Measurements from ENCODE around the gene ARID3C.

The ARID3C gene

DNA sequence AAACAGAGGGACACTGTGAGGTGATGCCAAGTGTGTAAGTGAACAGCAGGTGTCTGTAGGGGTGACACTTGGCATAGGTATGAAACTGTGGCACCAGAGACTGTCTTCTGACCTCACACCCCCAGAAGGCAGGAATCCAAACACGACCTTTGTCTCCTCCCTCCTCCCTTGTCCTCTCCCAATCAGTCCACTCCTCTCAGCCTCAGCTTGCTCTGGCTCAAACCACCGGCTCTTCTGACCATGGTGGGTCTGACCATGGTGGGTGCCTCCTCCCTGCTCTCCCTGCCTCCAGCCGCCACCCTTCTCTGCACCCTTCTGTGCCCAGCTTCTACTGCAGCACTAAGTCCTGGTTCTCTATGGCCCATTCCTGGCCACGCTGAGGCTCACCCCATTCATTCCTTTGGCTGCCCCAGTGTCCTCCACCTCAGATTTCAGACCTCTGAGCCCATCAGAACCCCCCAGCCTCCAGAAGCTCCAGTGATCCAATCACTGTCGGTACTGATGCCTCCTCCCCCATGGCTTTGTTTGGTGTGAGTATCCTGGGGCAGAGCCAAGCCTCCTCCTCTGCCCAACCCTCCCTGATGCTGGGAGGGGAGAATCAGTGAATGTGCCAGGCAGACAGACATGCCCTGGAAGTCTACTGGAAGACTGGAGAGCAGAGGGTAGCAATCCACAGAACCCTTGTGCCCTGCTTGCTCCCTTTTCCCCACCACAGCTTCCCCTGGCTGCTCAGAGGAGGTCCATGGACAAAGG lies 1.7 kb upstream of the ARID3C start:
- ATAC-seq = no peak
- no peak for TF ChIP-seq ZFP3 (CRISPR knock-in tag; IDR thresholded peaks at IDR 0.05)

DNA sequence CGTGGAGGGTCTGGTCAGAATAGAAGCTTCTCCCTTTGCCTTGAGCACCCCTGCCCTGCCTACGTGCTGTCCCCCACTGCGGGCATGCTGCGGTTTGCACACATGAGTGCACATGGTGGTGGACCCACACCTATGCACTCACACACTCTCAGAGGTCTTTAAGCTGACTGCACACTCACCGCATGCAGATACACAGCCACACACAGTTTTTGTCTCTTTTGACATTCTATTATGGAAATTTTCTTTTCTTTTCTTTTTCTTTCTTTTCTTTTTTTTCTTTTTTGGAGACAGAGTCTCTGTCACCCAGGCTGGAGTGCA lies 584 bp upstream of the ARID3C start:
- no peak; the same call in 2 of the 3 replicates for ATAC-seq
- TF ChIP-seq PPARA (CRISPR knock-in tag; IDR thresholded peaks at IDR 0.05; ENCODE audit: borderline replicate concordance) (no peak), CSDC2 (CRISPR knock-in tag; IDR thresholded peaks at IDR 0.05) (no peak), ESRRG (CRISPR knock-in tag; IDR thresholded peaks at IDR 0.05) (no peak), ZFP30 (CRISPR knock-in tag; IDR thresholded peaks at IDR 0.05) (no peak), SNAI2 (CRISPR knock-in tag; IDR thresholded peaks at IDR 0.05) (no peak), ZNF8 (CRISPR knock-in tag; IDR thresholded peaks at IDR 0.05) (no peak), TOX (CRISPR knock-in tag; IDR thresholded peaks at IDR 0.05; ENCODE audit: borderline replicate concordance) (no peak), ISL1 (CRISPR knock-in tag; IDR thresholded peaks at IDR 0.05) (no peak), BACH2 (CRISPR knock-in tag; IDR thresholded peaks at IDR 0.05; ENCODE audit: borderline replicate concordance) (no peak), ZNF565 (CRISPR knock-in tag; conservative IDR thresholded peaks at IDR 0.05; ENCODE audit: low read depth) (no peak), OSR1 (CRISPR knock-in tag; IDR thresholded peaks at IDR 0.05) (no peak), ZFP3 (CRISPR knock-in tag; IDR thresholded peaks at IDR 0.05) (no peak), ZNF70 (CRISPR knock-in tag; IDR thresholded peaks at IDR 0.05) (no peak), ZC3H10 (CRISPR knock-in tag; IDR thresholded peaks at IDR 0.05) (no peak)
- TF ChIP-seq, protein P1, sequence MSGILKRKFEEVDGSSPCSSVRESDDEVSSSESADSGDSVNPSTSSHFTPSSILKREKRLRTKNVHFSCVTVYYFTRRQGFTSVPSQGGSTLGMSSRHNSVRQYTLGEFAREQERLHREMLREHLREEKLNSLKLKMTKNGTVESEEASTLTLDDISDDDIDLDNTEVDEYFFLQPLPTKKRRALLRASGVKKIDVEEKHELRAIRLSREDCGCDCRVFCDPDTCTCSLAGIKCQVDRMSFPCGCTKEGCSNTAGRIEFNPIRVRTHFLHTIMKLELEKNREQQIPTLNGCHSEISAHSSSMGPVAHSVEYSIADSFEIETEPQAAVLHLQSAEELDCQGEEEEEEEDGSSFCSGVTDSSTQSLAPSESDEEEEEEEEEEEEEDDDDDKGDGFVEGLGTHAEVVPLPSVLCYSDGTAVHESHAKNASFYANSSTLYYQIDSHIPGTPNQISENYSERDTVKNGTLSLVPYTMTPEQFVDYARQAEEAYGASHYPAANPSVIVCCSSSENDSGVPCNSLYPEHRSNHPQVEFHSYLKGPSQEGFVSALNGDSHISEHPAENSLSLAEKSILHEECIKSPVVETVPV (CRISPR knock-in tag; IDR thresholded peaks at IDR 0.05) = no peak
- TF ChIP-seq, protein P2, sequence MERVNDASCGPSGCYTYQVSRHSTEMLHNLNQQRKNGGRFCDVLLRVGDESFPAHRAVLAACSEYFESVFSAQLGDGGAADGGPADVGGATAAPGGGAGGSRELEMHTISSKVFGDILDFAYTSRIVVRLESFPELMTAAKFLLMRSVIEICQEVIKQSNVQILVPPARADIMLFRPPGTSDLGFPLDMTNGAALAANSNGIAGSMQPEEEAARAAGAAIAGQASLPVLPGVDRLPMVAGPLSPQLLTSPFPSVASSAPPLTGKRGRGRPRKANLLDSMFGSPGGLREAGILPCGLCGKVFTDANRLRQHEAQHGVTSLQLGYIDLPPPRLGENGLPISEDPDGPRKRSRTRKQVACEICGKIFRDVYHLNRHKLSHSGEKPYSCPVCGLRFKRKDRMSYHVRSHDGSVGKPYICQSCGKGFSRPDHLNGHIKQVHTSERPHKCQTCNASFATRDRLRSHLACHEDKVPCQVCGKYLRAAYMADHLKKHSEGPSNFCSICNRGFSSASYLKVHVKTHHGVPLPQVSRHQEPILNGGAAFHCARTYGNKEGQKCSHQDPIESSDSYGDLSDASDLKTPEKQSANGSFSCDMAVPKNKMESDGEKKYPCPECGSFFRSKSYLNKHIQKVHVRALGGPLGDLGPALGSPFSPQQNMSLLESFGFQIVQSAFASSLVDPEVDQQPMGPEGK (CRISPR knock-in tag; IDR thresholded peaks at IDR 0.05; ENCODE audit: borderline replicate concordance) = no peak
- TF ChIP-seq, protein P3, sequence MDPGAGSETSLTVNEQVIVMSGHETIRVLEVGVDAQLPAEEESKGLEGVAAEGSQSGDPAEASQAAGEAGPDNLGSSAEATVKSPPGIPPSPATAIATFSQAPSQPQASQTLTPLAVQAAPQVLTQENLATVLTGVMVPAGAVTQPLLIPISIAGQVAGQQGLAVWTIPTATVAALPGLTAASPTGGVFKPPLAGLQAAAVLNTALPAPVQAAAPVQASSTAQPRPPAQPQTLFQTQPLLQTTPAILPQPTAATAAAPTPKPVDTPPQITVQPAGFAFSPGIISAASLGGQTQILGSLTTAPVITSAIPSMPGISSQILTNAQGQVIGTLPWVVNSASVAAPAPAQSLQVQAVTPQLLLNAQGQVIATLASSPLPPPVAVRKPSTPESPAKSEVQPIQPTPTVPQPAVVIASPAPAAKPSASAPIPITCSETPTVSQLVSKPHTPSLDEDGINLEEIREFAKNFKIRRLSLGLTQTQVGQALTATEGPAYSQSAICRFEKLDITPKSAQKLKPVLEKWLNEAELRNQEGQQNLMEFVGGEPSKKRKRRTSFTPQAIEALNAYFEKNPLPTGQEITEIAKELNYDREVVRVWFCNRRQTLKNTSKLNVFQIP (CRISPR knock-in tag; IDR thresholded peaks at IDR 0.05; ENCODE audit: borderline replicate concordance, low read depth) = no peak

DNA sequence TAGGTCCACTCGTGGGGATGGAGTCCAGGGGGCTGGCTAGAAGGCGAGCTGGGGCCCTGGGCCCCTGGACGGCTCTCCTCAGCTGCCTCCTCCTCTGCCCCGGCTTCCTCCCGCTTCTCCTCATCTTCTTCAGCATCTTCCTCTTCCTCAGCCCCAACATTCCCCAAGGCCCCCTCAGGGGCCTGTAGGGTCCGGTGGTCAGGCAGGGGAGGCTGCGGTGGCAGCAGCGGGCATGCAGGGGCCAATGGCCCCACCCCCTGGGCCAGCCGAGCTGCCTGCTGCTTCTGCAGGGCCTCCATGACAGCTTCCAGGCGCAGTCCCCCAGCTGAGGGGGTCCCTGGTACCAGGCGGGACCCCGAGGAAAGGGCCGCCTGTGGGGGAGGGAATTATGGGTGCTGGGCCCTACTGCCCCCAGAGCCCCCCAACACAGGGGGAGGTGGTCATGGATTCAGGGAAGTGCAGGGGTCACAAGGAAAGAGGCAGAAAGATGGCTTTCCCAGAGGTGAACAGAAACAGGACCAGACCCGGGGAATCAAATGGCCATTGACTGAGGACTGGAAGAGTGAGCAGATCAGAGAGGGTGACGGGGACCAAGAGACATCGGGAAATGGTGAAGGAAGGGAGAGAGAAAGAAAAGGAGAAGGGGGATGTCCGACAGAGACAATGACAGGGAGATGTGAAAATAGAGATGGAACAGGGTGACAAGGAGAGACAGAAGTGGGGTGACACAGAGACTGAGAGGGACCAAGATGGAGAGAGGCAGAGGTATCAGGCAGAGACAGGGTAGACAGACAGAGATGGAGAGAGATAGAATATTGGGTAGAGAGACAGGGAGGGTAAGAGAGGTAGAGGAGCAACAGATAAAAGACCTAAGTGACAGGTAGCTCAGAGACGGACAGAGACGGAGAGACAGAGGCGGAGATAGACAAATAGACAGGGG lies 880 bp downstream of the ARID3C start:
- no peak for ATAC-seq

DNA sequence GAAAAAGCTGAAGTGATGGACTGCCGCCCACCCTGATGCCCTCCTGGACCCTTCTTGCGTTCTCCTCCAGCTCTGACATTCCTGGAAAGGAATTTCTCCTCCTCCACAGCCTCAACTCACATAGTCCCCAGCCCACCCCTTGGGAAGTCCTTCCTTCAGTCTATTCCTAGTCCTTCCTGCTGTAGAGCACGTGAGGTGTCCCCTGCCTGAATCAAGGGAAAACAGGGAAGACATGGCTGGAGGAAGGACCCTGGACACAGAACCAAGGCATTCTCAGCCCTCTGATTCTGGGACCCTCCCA lies 3.7 kb downstream of the ARID3C start:
- TF ChIP-seq ISL1 (CRISPR knock-in tag; IDR thresholded peaks at IDR 0.05) (no peak), OSR1 (CRISPR knock-in tag; IDR thresholded peaks at IDR 0.05) (no peak), PPARA (CRISPR knock-in tag; IDR thresholded peaks at IDR 0.05; ENCODE audit: borderline replicate concordance) (no peak), TCF4 (CRISPR knock-in tag; IDR thresholded peaks at IDR 0.05; ENCODE audit: borderline replicate concordance) (no peak)
- no peak for ATAC-seq

More for the DNA sequence above, 880 bp downstream of the ARID3C start:
- TF ChIP-seq ZFP3 (CRISPR knock-in tag; IDR thresholded peaks at IDR 0.05) = no peak
- no peak for TF ChIP-seq ISL1 (CRISPR knock-in tag; IDR thresholded peaks at IDR 0.05)
- TF ChIP-seq ZNF8 (CRISPR knock-in tag; IDR thresholded peaks at IDR 0.05) = no peak
- TF ChIP-seq BACH2 (CRISPR knock-in tag; IDR thresholded peaks at IDR 0.05; ENCODE audit: borderline replicate concordance) = no peak
- no peak for TF ChIP-seq SNAI2 (CRISPR knock-in tag; IDR thresholded peaks at IDR 0.05)
- TF ChIP-seq, protein P4, sequence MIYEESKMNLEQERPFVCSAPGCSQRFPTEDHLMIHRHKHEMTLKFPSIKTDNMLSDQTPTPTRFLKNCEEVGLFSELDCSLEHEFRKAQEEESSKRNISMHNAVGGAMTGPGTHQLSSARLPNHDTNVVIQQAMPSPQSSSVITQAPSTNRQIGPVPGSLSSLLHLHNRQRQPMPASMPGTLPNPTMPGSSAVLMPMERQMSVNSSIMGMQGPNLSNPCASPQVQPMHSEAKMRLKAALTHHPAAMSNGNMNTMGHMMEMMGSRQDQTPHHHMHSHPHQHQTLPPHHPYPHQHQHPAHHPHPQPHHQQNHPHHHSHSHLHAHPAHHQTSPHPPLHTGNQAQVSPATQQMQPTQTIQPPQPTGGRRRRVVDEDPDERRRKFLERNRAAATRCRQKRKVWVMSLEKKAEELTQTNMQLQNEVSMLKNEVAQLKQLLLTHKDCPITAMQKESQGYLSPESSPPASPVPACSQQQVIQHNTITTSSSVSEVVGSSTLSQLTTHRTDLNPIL (CRISPR knock-in tag; IDR thresholded peaks at IDR 0.05; ENCODE audit: low read depth) = no peak
- no peak for TF ChIP-seq TOX (CRISPR knock-in tag; IDR thresholded peaks at IDR 0.05; ENCODE audit: borderline replicate concordance)
- no peak for TF ChIP-seq GLIS3 (CRISPR knock-in tag; IDR thresholded peaks at IDR 0.05)
- no peak for TF ChIP-seq ZFP30 (CRISPR knock-in tag; IDR thresholded peaks at IDR 0.05)
- no peak for TF ChIP-seq ZC3H10 (CRISPR knock-in tag; IDR thresholded peaks at IDR 0.05)

Data from SK-N-SH treated with all-trans-retinoic acid at 6 μM for 48 hours (cell line).